Pericardium fibroblast (primary cell): ENCODE data around the gene TMEM132C. TPM values are rescaled to one million over a fixed set of nuclear protein-coding genes. Genes with fewer than 3 reads are reported as not detected.

ENCODE experiments used
- total RNA-seq: library from RNA; depleted of rRNA; stranded (reverse); fragments of >200 nt; gene quantifications from 2 replicates; pipeline ENCODE4 v1.2.3, GENCODE V29; 2015

Gene TMEM132C
- 2.2 and 3.3 TPM in 2 replicates for total RNA-seq

GRCh38 chr12:128267131-128267622, at the start of gene TMEM132C:
TMEM132C (plus strand) TSS chr12:128267170; CDS start chr12:128267403, 233 bp downstream.

